Mucosa of rectum (tissue), 2 donors: ENCODE measurements around the gene INTS1.

Experiments used
- H3K27ac ChIP-seq, 2 donors: one replicate each; pipeline ENCODE4 v1.7.0; 2013; ENCODE audit warnings: inconsistent platforms in 2 of 2, low read depth in 2 of 2, low read length in 2 of 2
- H3K27me3 ChIP-seq, 2 donors: one replicate each; pipeline ENCODE4 v1.7.0; 2013; ENCODE audit warnings: low read length in 2 of 2; ENCODE audit not compliant: control insufficient read depth in 2 of 2, insufficient read depth in 2 of 2
- H3K36me3 ChIP-seq, 2 donors: one replicate each; pipeline ENCODE4 v1.7.0; 2013; ENCODE audit warnings: low read length in 2 of 2; ENCODE audit not compliant: control insufficient read depth in 2 of 2, insufficient read depth in 2 of 2
- H3K4me1 ChIP-seq, 2 donors: one replicate each; pipeline ENCODE4 v1.7.0; 2013; ENCODE audit warnings: low read length in 2 of 2, mild to moderate bottlenecking in 1 of 2; ENCODE audit not compliant: control insufficient read depth in 2 of 2, insufficient read depth in 2 of 2
- H3K4me3 ChIP-seq, 2 donors: one replicate each; pipeline ENCODE4 v1.7.0; 2013; ENCODE audit warnings: low read length in 2 of 2
- H3K9ac ChIP-seq, 2 donors: one replicate each; pipeline ENCODE4 v1.7.0; 2013; ENCODE audit warnings: low read length in 2 of 2, low read depth in 1 of 2, mild to moderate bottlenecking in 1 of 2
- H3K9me3 ChIP-seq, 2 donors: one replicate each; pipeline ENCODE4 v1.7.0; 2013; ENCODE audit warnings: low read length in 2 of 2; ENCODE audit not compliant: control insufficient read depth in 2 of 2
- donor health status: healthy.
- donor health status: Normal muscosa, but diverticular disease.

INTS1 gene

DNA sequence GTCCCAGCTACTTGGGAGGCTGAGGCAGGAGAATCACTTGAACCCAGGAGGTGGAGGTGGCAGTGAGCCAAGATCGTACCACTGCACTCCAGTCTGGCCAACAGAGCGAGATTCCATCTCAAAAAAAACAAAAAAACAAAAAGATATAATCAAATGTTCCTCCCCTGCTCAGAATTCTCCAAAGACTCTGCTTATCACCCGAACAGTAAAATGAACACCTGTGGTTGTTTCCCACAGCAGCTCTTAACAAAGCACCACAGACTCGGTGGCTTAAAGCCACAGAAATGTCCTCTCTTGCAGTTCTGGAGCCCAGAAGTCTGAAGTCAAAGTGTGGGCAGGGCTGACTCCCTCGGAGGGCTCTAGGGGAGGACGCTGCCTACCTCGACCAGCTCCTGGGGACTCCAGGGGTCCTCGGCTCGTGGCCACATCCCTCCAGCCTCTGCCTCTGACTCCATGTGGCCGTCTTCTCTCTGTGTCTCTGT lies 4.1 kb upstream of the INTS1 start:
- H3K36me3 ChIP-seq, result no peaks in the 10 kb centered on the region
- H3K4me1 ChIP-seq, result peaks cover 9 to 14% of the 10 kb centered on the region in 2 donors
- no peak overlapping the region for H3K4me3 ChIP-seq
- no peak overlapping the region for H3K9ac ChIP-seq
- H3K27me3 ChIP-seq, result no peaks in the 10 kb centered on the region
- H3K9me3 ChIP-seq, result no peaks in the 10 kb centered on the region
- H3K27ac ChIP-seq, result no peak overlapping the region

DNA sequence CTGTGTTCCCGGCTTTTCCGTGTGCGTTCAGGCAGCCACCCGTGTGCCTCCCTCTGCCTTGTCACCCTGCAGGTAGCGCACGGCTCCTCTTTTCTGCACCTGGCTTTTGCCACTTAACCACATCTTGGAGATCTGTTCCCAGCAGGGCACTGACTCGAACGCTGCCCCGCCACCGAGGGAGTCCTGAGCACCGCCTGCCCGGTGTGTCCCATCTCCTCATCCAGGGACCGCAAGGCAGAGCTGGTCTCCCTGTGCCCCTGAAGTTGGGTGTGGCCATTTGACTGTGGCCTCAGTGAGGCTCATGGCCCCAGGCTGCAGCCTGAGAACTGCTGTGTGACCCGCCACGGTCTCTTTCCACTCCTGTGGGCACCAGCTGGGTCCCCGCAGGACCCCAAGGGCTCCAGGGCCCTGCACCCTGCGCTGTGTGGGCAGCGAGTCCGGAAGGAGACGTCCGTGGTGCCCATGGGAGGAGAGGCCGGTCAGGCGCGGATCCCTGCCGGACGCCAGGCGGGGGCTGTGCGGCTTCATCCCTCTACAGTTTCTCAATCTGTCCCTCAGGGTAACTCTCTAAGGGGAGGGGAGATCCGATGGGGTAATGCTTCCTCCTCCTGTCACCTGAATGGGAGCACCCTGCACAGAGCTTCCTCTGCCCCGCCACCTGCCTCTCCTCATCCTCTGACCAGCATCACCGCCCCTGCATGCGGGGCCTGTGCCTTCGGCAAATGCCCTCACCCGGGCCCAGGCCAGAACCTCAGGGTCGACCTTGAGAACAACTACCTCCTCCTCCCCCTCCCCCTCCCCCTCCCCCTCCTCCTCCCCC lies 1.8 kb upstream of the INTS1 start:
- H3K27me3 ChIP-seq, result no peaks in the 10 kb centered on the region
- H3K9me3 ChIP-seq, result no peaks in the 10 kb centered on the region
- H3K4me3 ChIP-seq, result no peak overlapping the region
- peak overlapping the region in 1 of 2 donors; percentile 32 for H3K27ac ChIP-seq
- H3K36me3 ChIP-seq, result peaks cover 4 to 14% of the 10 kb centered on the region in 2 donors
- peaks cover 11 to 16% of the 10 kb centered on the region in 2 donors for H3K4me1 ChIP-seq
- H3K9ac ChIP-seq, result no peak overlapping the region

DNA sequence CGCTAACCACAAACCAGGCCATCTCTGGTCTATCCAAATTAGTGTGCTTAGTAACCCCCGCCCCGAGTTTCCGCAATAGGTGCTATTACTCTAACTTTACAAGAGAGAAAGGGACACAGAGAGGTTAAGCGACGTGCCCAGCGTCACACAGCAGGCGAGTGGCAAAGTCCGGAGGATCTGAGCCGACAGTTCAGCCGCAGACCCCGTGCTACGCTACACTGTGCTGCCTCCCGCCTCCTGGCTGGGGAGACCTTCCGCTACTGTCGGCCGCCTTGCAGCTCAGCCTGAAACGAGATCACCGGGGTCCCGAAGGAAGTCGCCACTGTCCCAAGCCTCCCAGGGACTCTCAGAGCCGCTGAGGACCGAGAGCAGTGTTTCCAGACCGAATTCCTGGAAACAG lies 799 bp downstream of the INTS1 start:
- peak overlapping the region; percentile 89 to 91 for H3K4me3 ChIP-seq
- peaks cover 11 to 16% of the 10 kb centered on the region in 2 donors for H3K4me1 ChIP-seq
- no peak overlapping the region for H3K27ac ChIP-seq
- H3K36me3 ChIP-seq, result peaks cover 12 to 26% of the 10 kb centered on the region in 2 donors
- no peaks in the 10 kb centered on the region for H3K9me3 ChIP-seq
- H3K9ac ChIP-seq, result peak overlapping the region; percentile 65 to 79
- no peaks in the 10 kb centered on the region for H3K27me3 ChIP-seq

DNA sequence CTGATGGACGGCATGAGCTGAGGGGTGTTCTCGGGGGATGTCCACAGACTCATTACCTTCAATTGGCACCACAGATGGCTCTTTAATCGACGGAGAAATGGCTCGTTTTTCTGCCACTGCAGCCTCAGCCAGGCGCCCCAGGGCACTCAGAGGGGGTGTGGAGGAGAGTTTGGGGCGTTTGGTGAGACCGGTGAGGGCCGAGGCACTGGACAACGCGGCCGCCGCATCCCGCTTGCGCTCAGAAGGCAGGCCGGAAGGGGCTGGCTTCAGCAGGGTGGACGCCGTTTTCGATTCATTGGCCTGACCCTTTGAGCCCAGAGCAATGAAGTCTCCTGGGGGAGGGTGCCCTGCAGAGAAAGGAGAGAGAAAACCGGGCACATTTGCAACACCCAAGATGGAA lies 1.3 kb downstream of the INTS1 start:
- H3K9ac ChIP-seq, result peak overlapping the region in 1 of 2 donors; percentile 65
- H3K9me3 ChIP-seq, result no peaks in the 10 kb centered on the region
- H3K4me3 ChIP-seq, result peak overlapping the region; percentile 89 to 91
- peaks cover 11 to 16% of the 10 kb centered on the region in 2 donors for H3K4me1 ChIP-seq
- peaks cover 16 to 31% of the 10 kb centered on the region in 2 donors for H3K36me3 ChIP-seq
- H3K27me3 ChIP-seq, result no peaks in the 10 kb centered on the region
- H3K27ac ChIP-seq, result no peak overlapping the region

DNA sequence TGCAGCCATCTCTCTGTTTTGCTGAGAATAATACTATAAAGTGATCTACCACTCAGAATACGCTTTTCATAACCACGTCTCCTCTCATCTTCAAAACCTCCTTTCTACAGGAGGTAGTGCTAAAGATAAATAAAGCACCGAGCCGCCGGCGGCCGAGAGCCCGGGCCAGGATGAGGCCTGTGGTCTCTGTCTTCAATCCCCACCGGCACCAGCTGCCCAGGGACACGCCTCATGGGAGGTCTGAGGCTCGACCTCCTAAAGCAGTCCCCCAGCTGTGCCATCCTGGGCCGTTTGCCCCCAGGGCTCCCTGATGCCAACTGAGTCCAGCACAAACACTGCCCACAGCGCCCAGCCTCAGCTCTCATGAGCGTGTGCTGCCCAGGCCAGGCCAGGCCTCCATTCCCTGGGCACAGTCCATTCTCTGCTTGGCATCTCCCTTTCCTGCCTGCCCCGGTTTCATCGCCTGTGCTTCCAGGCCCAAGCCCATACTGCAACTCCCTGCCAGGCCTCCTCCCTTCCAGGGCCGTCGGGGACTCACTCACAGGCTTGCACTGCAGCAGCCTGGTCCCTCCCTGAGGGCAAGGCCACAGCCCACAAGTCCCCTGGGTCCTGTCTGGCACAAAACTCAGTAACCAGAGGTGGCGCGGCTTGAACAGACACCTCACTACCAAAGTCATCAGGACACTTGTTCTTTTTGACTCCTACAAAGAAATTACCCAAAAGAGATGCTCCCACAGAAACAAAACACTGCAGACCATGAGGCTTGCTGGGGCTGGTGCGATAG lies 2.5 kb downstream of the INTS1 start:
- Histone ChIP-seq H3K9me3 (no peaks in the 10 kb centered on the region), H3K27me3 (no peaks in the 10 kb centered on the region), H3K9ac (no peak overlapping the region), H3K4me1 (peaks cover 11% of the 10 kb centered on the region in 2 donors), H3K4me3 (no peak overlapping the region), H3K36me3 (peaks cover 27 to 40% of the 10 kb centered on the region in 2 donors), H3K27ac (no peak overlapping the region)

DNA sequence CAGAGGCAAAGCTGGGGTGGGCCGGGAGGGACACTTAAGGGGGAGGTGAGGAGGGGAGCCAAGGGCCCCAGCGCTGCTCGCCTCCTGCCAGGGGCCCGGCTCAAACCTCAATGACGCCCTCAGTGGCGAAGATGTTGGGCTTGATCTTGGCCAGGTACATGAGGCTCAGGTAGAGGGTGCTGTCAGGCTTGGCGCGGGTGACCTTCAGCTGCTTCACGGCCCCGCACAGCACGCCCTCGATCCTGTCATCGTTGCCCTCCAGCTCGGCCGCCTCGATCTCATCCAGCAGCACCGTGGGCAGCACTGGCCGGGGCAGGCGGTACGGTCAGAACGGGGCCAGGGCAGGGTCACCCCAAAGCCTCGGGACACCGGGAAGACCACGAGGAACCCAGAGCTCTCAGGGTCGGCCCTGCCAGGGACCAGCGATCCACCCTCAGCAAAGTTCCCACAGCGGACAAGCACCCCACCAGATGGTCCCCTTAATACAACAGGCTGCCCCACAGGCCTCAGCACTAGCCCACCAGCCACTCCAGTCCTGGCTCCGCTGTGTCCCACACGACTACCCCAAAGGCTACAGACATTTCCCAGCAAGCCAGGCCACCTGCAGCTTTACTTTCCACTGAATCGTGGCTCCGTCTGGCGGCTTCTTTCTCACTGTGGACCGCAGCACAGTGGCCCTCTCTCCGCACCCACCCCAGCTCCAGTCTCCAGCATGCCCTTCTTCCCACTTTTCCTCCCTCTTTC lies 4.0 kb downstream of the INTS1 start:
- Histone ChIP-seq H3K27ac (no peak overlapping the region), H3K9ac (no peak overlapping the region), H3K9me3 (no peaks in the 10 kb centered on the region), H3K4me3 (no peak overlapping the region), H3K36me3 (peaks cover 38 to 45% of the 10 kb centered on the region in 2 donors), H3K4me1 (peaks cover 8% of the 10 kb centered on the region in 2 donors), H3K27me3 (no peaks in the 10 kb centered on the region)

DNA sequence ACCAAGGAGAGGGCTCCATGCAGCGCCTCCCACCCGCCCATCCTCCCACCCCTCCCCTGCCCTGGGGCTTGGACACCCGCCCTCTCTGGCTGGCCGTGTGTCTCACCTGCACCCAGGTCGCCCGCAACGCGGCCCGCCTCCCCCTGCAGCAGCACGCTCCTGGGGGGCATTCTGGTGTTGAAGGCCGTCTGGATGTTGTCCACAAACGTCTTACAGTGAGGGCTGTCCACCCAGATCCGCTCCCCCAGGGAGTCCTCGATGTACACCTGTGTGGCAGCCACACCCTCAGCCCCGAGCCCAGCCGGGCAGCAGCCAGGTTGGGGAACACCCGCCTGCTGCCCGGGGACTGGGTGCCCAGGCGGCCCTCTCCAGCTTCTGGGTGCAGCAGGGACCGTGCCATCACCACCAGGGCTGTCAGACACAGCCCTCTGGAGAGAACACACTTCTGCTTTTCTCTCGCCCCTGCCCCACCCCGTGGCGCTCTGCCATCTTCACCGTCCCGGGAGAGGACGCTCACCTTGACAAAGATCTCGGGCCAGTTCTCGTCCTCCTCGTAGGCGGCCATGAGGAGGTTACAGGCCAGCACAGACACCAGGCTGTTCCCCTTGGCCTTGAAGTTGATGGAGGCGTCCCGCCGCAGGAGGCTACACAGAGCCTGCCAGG lies 4.7 kb downstream of the INTS1 start:
- Histone ChIP-seq H3K9ac (no peak overlapping the region), H3K27ac (no peak overlapping the region), H3K4me3 (no peak overlapping the region), H3K9me3 (no peaks in the 10 kb centered on the region), H3K4me1 (peaks cover 8% of the 10 kb centered on the region in 2 donors), H3K36me3 (peaks cover 39 to 46% of the 10 kb centered on the region in 2 donors), H3K27me3 (no peaks in the 10 kb centered on the region)

DNA sequence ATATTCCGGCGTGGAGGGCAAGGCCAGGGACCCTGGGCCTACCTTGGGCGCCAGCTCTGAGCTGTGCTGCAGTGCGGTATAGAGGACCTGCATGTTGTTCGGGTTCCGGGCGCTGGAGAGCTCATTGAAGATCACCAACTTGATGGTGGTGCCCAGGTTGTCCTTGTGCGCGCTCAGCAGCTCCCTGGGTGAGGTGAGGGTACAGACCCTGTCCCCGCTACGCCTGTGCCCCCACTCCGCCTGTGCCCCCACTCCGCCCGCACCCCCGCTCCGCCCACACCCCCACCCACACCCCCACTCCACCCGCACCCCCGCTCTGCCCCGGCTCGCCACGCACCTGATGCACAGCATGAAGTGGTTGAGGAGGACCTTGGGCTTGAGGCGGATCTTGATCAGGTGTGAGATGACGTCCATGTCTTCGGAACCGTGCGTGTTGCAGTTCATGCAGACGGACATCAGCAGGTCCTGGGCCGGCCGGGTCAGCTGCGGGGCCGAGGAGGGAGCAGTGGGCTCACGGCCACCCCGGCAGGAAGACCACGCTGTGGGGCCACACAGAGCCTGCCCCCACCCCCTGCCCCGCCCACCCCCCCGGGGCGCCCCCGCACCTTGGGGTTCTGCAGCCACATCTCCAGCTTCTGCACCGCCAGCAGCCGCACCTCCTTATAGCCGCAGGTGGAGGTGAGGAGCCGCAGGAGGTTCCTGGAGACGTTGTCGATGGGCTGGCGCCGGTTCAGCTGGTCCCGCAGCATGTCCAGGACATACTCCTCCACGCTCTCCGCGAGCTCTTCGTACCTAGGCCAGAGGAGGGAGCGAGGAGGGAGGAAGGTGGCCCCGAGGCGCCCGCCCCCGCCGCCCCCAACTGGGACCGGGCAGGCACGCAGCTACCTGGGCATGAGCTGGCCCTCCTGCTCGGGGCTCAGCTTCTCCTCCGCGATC lies 5.6 kb downstream of the INTS1 start:
- Histone ChIP-seq H3K9me3 (no peaks in the 10 kb centered on the region), H3K9ac (no peak overlapping the region), H3K27ac (no peak overlapping the region), H3K36me3 (peaks cover 46 to 47% of the 10 kb centered on the region in 2 donors), H3K4me1 (peaks cover 8% of the 10 kb centered on the region in 2 donors), H3K27me3 (no peaks in the 10 kb centered on the region), H3K4me3 (no peak overlapping the region)
